Activated T-helper 2 cell treated with anti-CD3 and anti-CD28 coated beads, Interferon-gamma antibody, Interleukin-2, Interleukin-4, amounts not matched to agents 10 μg/mL and 5 μg/mL and 100 μg/mL, durations not matched to agents 14 hours and 24 hours and 36 hours (primary cell): ENCODE results near the gene LYRM4. TPM values are rescaled to one million over a fixed set of nuclear protein-coding genes. Genes with fewer than 3 reads are reported as not detected.

Source experiments
- DNase-seq: peaks from one replicate; pipeline ENCODE4 v3.0.0; 2021; ENCODE audit warnings: low spot score
- H3K27ac Mint-ChIP-seq: one replicate; pipeline ENCODE4 v1.8.0; 2021; ENCODE audit warnings: mixed read lengths
- H3K27me3 Mint-ChIP-seq: one replicate; pipeline ENCODE4 v1.8.0; 2021; ENCODE audit warnings: low read depth, mixed read lengths
- H3K36me3 Mint-ChIP-seq: one replicate; pipeline ENCODE4 v1.8.0; 2021; ENCODE audit warnings: low read depth, mixed read lengths
- H3K4me1 Mint-ChIP-seq: one replicate; pipeline ENCODE4 v1.8.0; 2021; ENCODE audit warnings: low read depth, mixed read lengths
- H3K4me3 Mint-ChIP-seq: one replicate; pipeline ENCODE4 v1.8.0; 2021; ENCODE audit warnings: low read depth, mild to moderate bottlenecking, moderate library complexity, mixed read lengths
- H3K9me3 Mint-ChIP-seq: one replicate; pipeline ENCODE4 v1.8.0; 2021; ENCODE audit warnings: mixed read lengths
- intact Hi-C: fragments of 100-400 bp; cut with micrococcal nuclease; formaldehyde crosslinking; loops from one replicate; pipeline ENCODE4 v1.15.1; 2023
- total RNA-seq: library from RNA; stranded (reverse); gene quantifications from 2 replicates; pipeline ENCODE4 v1.2.3, GENCODE V29; 2022

The LYRM4 gene
- total RNA-seq, 1 donor from 2014 or later = 48.6 TPM

- Mint-ChIP-seq H3K27me3 (no peaks in the 10 kb centered on the region), H3K36me3 (peaks cover 2% of the 10 kb centered on the region), H3K4me3 (peak overlapping the region; percentile 68), H3K27ac (peak overlapping the region; percentile 85), H3K9me3 (no peaks in the 10 kb centered on the region), H3K4me1 (peaks cover 35% of the 10 kb centered on the region)
- no peak for DNase-seq
- intact Hi-C loops = loop anchor here (10.0 kb wide), 1 partner anchor 111 kb away; no protein-coding TSS in a partner anchor
Measured at GRCh38 chr6:5173810-5174209, 86.9 kb downstream of the LYRM4 start.

GRCh38 chr6:5172897-5173474 is 87.8 kb downstream of the LYRM4 start:
- Mint-ChIP-seq H3K4me1 (peaks cover 35% of the 10 kb centered on the region), H3K4me3 (no peak overlapping the region), H3K27ac (no peak overlapping the region), H3K27me3 (no peaks in the 10 kb centered on the region), H3K36me3 (peaks cover 2% of the 10 kb centered on the region), H3K9me3 (no peaks in the 10 kb centered on the region)
- no peak for DNase-seq
- intact Hi-C loops = loop anchor here (10.0 kb wide), 1 partner anchor 112 kb away; no protein-coding TSS in a partner anchor

- intact Hi-C loops = loop anchor here (10.0 kb wide), 1 partner anchor 113 kb away; no protein-coding TSS in a partner anchor
- peaks cover 2% of the 10 kb centered on the region for H3K36me3 Mint-ChIP-seq
- H3K27me3 Mint-ChIP-seq = no peaks in the 10 kb centered on the region
- no peak overlapping the region for H3K27ac Mint-ChIP-seq
- H3K4me1 Mint-ChIP-seq = peaks cover 32% of the 10 kb centered on the region
- DNase-seq = no peak
- H3K4me3 Mint-ChIP-seq = no peak overlapping the region
- H3K9me3 Mint-ChIP-seq = no peaks in the 10 kb centered on the region
Measured at GRCh38 chr6:5172041-5172653, 88.6 kb downstream of the LYRM4 start.

- H3K36me3 Mint-ChIP-seq = no peaks in the 10 kb centered on the region
- no peaks in the 10 kb centered on the region for H3K9me3 Mint-ChIP-seq
- no peak overlapping the region for H3K4me3 Mint-ChIP-seq
- intact Hi-C loops = no loop called here
- no peak overlapping the region for H3K27ac Mint-ChIP-seq
- no peaks in the 10 kb centered on the region for H3K27me3 Mint-ChIP-seq
- peaks cover 3% of the 10 kb centered on the region for H3K4me1 Mint-ChIP-seq
- no peak for DNase-seq
Measured at GRCh38 chr6:5167501-5167900, 93.2 kb downstream of the LYRM4 start.

- Mint-ChIP-seq H3K4me1 (peaks cover 12% of the 10 kb centered on the region), H3K27me3 (no peaks in the 10 kb centered on the region), H3K4me3 (no peak overlapping the region), H3K36me3 (no peaks in the 10 kb centered on the region), H3K27ac (no peak overlapping the region), H3K9me3 (no peaks in the 10 kb centered on the region)
- intact Hi-C loops = no loop called here
- no peak for DNase-seq
Measured at GRCh38 chr6:5164092-5164491, 96.7 kb downstream of the LYRM4 start.

GRCh38 chr6:5163247-5163646 is 97.5 kb downstream of the LYRM4 start:
- no peaks in the 10 kb centered on the region for H3K9me3 Mint-ChIP-seq
- H3K4me1 Mint-ChIP-seq = peaks cover 12% of the 10 kb centered on the region
- no peaks in the 10 kb centered on the region for H3K27me3 Mint-ChIP-seq
- intact Hi-C loops = no loop called here
- H3K27ac Mint-ChIP-seq = no peak overlapping the region
- H3K36me3 Mint-ChIP-seq = no peaks in the 10 kb centered on the region
- no peak overlapping the region for H3K4me3 Mint-ChIP-seq
- DNase-seq = no peak

GRCh38 chr6:5162355-5162754 is 98.4 kb downstream of the LYRM4 start:
- Mint-ChIP-seq H3K4me3 (no peak overlapping the region), H3K4me1 (peaks cover 12% of the 10 kb centered on the region), H3K27ac (no peak overlapping the region), H3K36me3 (no peaks in the 10 kb centered on the region), H3K27me3 (no peaks in the 10 kb centered on the region), H3K9me3 (no peaks in the 10 kb centered on the region)
- intact Hi-C loops = no loop called here
- no peak for DNase-seq

- Mint-ChIP-seq H3K27ac (no peak overlapping the region), H3K36me3 (no peaks in the 10 kb centered on the region), H3K27me3 (no peaks in the 10 kb centered on the region), H3K9me3 (no peaks in the 10 kb centered on the region), H3K4me1 (peaks cover 12% of the 10 kb centered on the region), H3K4me3 (no peak overlapping the region)
- no peak for DNase-seq
- intact Hi-C loops = no loop called here
Measured at GRCh38 chr6:5160206-5160605, 100.5 kb downstream of the LYRM4 start.

- no peak overlapping the region for H3K4me3 Mint-ChIP-seq
Measured at GRCh38 chr6:5159162-5159561, 101.6 kb downstream of the LYRM4 start.

GRCh38 chr6:5158180-5158579 is 102.6 kb downstream of the LYRM4 start:
- H3K36me3 Mint-ChIP-seq = no peaks in the 10 kb centered on the region
- H3K4me3 Mint-ChIP-seq = no peak overlapping the region
- intact Hi-C loops = no loop called here
- no peaks in the 10 kb centered on the region for H3K27me3 Mint-ChIP-seq
- DNase-seq = no peak
- H3K4me1 Mint-ChIP-seq = peaks cover 9% of the 10 kb centered on the region
- no peak overlapping the region for H3K27ac Mint-ChIP-seq
- H3K9me3 Mint-ChIP-seq = no peaks in the 10 kb centered on the region

More at GRCh38 chr6:5159162-5159561, 101.6 kb downstream of the LYRM4 start:
- no peaks in the 10 kb centered on the region for H3K27me3 Mint-ChIP-seq
- H3K36me3 Mint-ChIP-seq = no peaks in the 10 kb centered on the region
- H3K4me1 Mint-ChIP-seq = peaks cover 9% of the 10 kb centered on the region
- no peak overlapping the region for H3K27ac Mint-ChIP-seq
- intact Hi-C loops = no loop called here
- no peak for DNase-seq
- H3K9me3 Mint-ChIP-seq = no peaks in the 10 kb centered on the region

- Mint-ChIP-seq H3K27ac (no peak overlapping the region), H3K9me3 (no peaks in the 10 kb centered on the region), H3K36me3 (no peaks in the 10 kb centered on the region), H3K4me1 (peaks cover 9% of the 10 kb centered on the region), H3K4me3 (no peak overlapping the region), H3K27me3 (no peaks in the 10 kb centered on the region)
- no peak for DNase-seq
- intact Hi-C loops = no loop called here
Measured at GRCh38 chr6:5157621-5158138, 103.1 kb downstream of the LYRM4 start.

- Mint-ChIP-seq H3K4me1 (peaks cover 7% of the 10 kb centered on the region), H3K9me3 (no peaks in the 10 kb centered on the region), H3K27me3 (no peaks in the 10 kb centered on the region), H3K36me3 (no peaks in the 10 kb centered on the region), H3K27ac (no peak overlapping the region), H3K4me3 (no peak overlapping the region)
- intact Hi-C loops = no loop called here
- no peak for DNase-seq
Measured at GRCh38 chr6:5156627-5157026, 104.1 kb downstream of the LYRM4 start.

- Mint-ChIP-seq H3K4me1 (peaks cover 7% of the 10 kb centered on the region), H3K36me3 (no peaks in the 10 kb centered on the region), H3K27ac (no peak overlapping the region)
Measured at GRCh38 chr6:5155906-5156305, 104.8 kb downstream of the LYRM4 start.

More at GRCh38 chr6:5155906-5156305, 104.8 kb downstream of the LYRM4 start:
- DNase-seq = no peak
- Mint-ChIP-seq H3K27me3 (no peaks in the 10 kb centered on the region), H3K9me3 (no peaks in the 10 kb centered on the region), H3K4me3 (no peak overlapping the region)
- intact Hi-C loops = no loop called here
